ENCODE data around the gene ARHGAP18. TPM values are rescaled to one million over a fixed set of nuclear protein-coding genes. Genes with fewer than 3 reads are reported as not detected.
A peak's percentile ranks its signal among the peaks of the same experiment; 100 is the strongest.

Gene ARHGAP18
- total and polyA plus RNA-seq, 4 donors = 1.6 to 8.0 (median 3.0) TPM

- 68% methylated on average over 2 of the region's 2 CpGs for WGBS
- Histone ChIP-seq H3K9me3 (ENCODE audit: control insufficient read depth in 4 of 4, low read length in 3 of 4) (no peaks in the 10 kb centered on the region), H3K4me1 (ENCODE audit: control insufficient read depth in 4 of 4, insufficient read depth in 4 of 4, low read length in 3 of 4) (no peaks in the 10 kb centered on the region), H3K36me3 (ENCODE audit: control insufficient read depth in 4 of 4, insufficient read depth in 3 of 4, low read depth in 1 of 4, low read length in 3 of 4) (no peaks in the 10 kb centered on the region), H3K27me3 (ENCODE audit: control insufficient read depth in 4 of 4, insufficient read depth in 4 of 4, low read length in 3 of 4) (no peaks in the 10 kb centered on the region), H3K27ac (ENCODE audit: low read depth in 1 of 2, low read length in 2 of 2) (no peak overlapping the region), H3K4me3 (ENCODE audit: low read depth in 1 of 3, low read length in 3 of 3) (no peak overlapping the region), H3K9ac (ENCODE audit: low read depth in 1 of 2, low read length in 2 of 2) (no peak overlapping the region)
- no peak for DNase-seq (ENCODE audit: low spot score)
- TF ChIP-seq FOXA2 (IDR thresholded peaks at IDR 0.05) (no peak), REST (IDR thresholded peaks at IDR 0.05) (peak; percentile 55), ZBTB33 (IDR thresholded peaks at IDR 0.05) (no peak), EGR1 (IDR thresholded peaks at IDR 0.05; ENCODE audit: low read depth in 2 of 2) (no peak), NR2F2 (IDR thresholded peaks at IDR 0.05) (no peak)
Measured at GRCh38 chr6:129677620-129678325, 32.2 kb downstream of the ARHGAP18 start.

- Histone ChIP-seq H3K27ac (ENCODE audit: low read depth in 1 of 2, low read length in 2 of 2) (no peak overlapping the region), H3K27me3 (ENCODE audit: control insufficient read depth in 4 of 4, insufficient read depth in 4 of 4, low read length in 3 of 4) (no peaks in the 10 kb centered on the region), H3K4me3 (ENCODE audit: low read depth in 1 of 3, low read length in 3 of 3) (no peak overlapping the region), H3K36me3 (ENCODE audit: control insufficient read depth in 4 of 4, insufficient read depth in 3 of 4, low read depth in 1 of 4, low read length in 3 of 4) (no peaks in the 10 kb centered on the region), H3K9ac (ENCODE audit: low read depth in 1 of 2, low read length in 2 of 2) (no peak overlapping the region), H3K9me3 (ENCODE audit: control insufficient read depth in 4 of 4, low read length in 3 of 4) (no peaks in the 10 kb centered on the region), H3K4me1 (ENCODE audit: control insufficient read depth in 4 of 4, insufficient read depth in 4 of 4, low read length in 3 of 4) (no peaks in the 10 kb centered on the region)
- no peak for TF ChIP-seq CTCF (IDR thresholded peaks at IDR 0.05; ENCODE audit: low read depth, low read length, missing input control)
- TF ChIP-seq ATF3 (IDR thresholded peaks at IDR 0.05) = no peak
- no peak for TF ChIP-seq FOXA1 (IDR thresholded peaks at IDR 0.05)
- TF ChIP-seq FOXA2 (IDR thresholded peaks at IDR 0.05) = no peak
- no peak for TF ChIP-seq HNF4A (conservative IDR thresholded peaks at IDR 0.05)
- TF ChIP-seq RXRA (IDR thresholded peaks at IDR 0.05) = no peak
- TF ChIP-seq JUND (IDR thresholded peaks at IDR 0.05) = no peak
- TF ChIP-seq SP1 (IDR thresholded peaks at IDR 0.05) = no peak
- TF ChIP-seq HNF4G (IDR thresholded peaks at IDR 0.05) = no peak
- TF ChIP-seq RAD21 (IDR thresholded peaks at IDR 0.05) = no peak
- WGBS = 94% methylated on average over 5 of the region's 5 CpGs
- no peak for DNase-seq (ENCODE audit: low spot score)
Measured at GRCh38 chr6:129675669-129676472, 34.1 kb downstream of the ARHGAP18 start.

Data from liver (tissue), 9 donors.